Fibroblast of the aortic adventitia (primary cell): ENCODE measurements around the gene LGALS9. TPM values are rescaled to one million over a fixed set of nuclear protein-coding genes. Genes with fewer than 3 reads are reported as not detected.

Source experiments
- DNase-seq: peaks from one replicate; pipeline ENCODE4 v3.0.0-alpha.2; 2010; ENCODE audit warnings: low read depth
- H3K4me3 ChIP-seq: 2 replicates; pipeline ENCODE4 v1.5.1; 2011; ENCODE audit warnings: low read depth, mild to moderate bottlenecking, control low read depth, low read length, moderate library complexity
- total RNA-seq: library from RNA; depleted of rRNA; stranded (reverse); fragments of >200 nt; gene quantifications from 2 replicates; pipeline ENCODE4 v1.2.3, GENCODE V29; 2012; ENCODE audit warnings: low replicate concordance
- TF ChIP-seq, protein P1 (sequence below): IDR thresholded peaks from 2 replicates; pipeline ENCODE4 v1.5.1; 2011; ENCODE audit warnings: mild to moderate bottlenecking, low read length, control low read depth, inconsistent platforms; ENCODE audit not compliant: insufficient read depth

The LGALS9 gene
- total RNA-seq, 1 donor, result 0.90 TPM

- TF ChIP-seq, protein P1, sequence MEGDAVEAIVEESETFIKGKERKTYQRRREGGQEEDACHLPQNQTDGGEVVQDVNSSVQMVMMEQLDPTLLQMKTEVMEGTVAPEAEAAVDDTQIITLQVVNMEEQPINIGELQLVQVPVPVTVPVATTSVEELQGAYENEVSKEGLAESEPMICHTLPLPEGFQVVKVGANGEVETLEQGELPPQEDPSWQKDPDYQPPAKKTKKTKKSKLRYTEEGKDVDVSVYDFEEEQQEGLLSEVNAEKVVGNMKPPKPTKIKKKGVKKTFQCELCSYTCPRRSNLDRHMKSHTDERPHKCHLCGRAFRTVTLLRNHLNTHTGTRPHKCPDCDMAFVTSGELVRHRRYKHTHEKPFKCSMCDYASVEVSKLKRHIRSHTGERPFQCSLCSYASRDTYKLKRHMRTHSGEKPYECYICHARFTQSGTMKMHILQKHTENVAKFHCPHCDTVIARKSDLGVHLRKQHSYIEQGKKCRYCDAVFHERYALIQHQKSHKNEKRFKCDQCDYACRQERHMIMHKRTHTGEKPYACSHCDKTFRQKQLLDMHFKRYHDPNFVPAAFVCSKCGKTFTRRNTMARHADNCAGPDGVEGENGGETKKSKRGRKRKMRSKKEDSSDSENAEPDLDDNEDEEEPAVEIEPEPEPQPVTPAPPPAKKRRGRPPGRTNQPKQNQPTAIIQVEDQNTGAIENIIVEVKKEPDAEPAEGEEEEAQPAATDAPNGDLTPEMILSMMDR, result no peak
- no peak overlapping the region for H3K4me3 ChIP-seq
- no peak for DNase-seq
Measured at GRCh38 chr17:27616414-27616813, 14.6 kb upstream of the LGALS9 start.

DNA sequence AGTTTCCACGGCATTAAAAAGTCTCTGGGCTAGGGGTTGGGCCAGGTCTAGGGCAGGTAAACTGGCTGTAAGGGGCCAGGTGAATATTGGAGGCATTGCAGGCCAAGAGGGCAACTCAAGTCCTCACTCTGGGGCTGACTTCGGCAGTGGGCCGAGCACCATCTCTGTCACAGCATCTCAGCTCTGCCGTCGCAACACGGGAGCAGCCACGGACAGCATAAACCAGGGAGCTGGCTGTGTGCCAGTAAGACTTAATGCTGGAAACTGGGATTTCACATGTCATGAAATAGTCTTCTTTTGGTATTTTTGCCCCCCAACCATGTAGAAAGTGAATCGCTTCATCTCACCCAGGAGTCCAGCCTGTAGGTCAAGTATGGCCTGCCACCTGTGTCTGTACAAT is 12.6 kb upstream of the LGALS9 start:
- H3K4me3 ChIP-seq, result no peak overlapping the region
- TF ChIP-seq, protein P1, result no peak
- DNase-seq, result no peak

- no peak overlapping the region for H3K4me3 ChIP-seq
- no peak for DNase-seq
- TF ChIP-seq, protein P1, result no peak
Measured at GRCh38 chr17:27620721-27621120, 10.3 kb upstream of the LGALS9 start.

- no peak overlapping the region for H3K4me3 ChIP-seq
- no peak for DNase-seq
- TF ChIP-seq, protein P1, result no peak
Measured at GRCh38 chr17:27621536-27621935, 9.5 kb upstream of the LGALS9 start.

GRCh38 chr17:27621942-27622559 is 8.9 kb upstream of the LGALS9 start:
- TF ChIP-seq, protein P1, result no peak
- no peak overlapping the region for H3K4me3 ChIP-seq
- no peak for DNase-seq

DNA sequence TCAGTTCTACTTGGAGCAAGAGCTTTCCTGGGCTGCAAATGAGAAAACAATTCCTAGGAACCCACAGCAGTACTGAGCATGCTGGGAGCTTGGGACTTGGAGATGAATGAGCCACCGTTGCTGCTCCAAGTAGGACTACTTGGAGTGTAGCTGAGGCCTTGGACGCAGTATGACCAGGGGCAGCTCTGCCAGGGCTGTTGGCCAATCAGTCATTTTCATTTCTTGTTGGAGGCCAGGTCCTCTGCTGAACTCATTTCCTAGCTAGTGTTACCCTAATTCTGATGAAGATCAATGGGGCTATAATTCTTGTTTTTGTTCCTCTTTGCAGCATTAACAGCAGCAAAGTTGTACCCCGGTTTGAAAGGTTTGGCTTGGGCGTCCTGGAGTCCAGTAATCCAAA is 8.0 kb upstream of the LGALS9 start:
- DNase-seq, result no peak
- TF ChIP-seq, protein P1, result no peak
- no peak overlapping the region for H3K4me3 ChIP-seq

DNA sequence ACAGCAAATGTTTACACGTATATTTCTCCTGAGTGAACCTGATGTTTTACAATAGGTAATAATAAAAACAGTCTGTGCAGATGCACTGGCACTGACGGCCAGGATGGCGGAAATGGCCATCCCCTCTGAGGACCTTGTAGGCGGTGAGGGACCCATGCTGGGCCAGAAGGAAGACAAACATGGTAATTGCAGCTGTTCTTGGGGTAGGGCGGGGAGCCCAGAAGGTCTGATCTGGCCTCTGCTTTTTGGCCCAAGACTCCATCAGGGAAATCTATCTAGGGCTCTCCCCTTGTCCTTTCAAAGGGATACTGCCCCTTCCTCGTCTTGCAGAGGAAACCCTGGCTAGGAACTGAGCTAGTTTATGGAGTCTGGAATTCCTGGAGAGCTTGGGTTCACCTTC is 7.4 kb upstream of the LGALS9 start:
- TF ChIP-seq, protein P1, result no peak
- DNase-seq, result no peak

More for the DNA sequence above, 7.4 kb upstream of the LGALS9 start:
- no peak overlapping the region for H3K4me3 ChIP-seq
